Measurements from ENCODE around the gene ENPP1. TPM values are rescaled to one million over a fixed set of nuclear protein-coding genes. Genes with fewer than 3 reads are reported as not detected.
A peak's percentile ranks its signal among the peaks of the same experiment; 100 is the strongest.
"Not testable (repeated sequence)": the region's sequence is repeated elsewhere in the genome, so short reads cannot be mapped to it uniquely, and the experiment has no call there.

ENPP1 gene
- total and polyA plus RNA-seq, 9 donors = 5.4 to 40.7 (median 21.7) TPM

DNA sequence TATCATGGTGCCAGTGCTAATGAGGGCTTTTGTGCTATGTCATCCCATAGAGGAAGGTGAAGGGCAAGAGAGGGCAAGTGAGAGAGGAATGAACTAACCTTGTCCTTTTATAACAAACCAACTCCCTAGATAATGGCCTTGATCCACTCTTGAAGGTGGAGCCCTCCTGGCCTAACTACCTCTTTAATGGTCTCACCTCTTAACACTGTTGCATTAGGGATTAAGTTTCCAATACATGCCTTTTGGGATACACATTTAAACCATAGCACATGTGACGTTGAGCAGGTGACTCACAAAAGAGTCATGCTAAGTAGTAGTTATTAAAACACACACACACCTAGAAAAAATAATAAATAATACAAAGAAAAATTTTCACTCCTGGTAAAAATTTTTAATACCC is 106.4 kb downstream of the ENPP1 start:
- H3K9me3 ChIP-seq = no peaks in the 10 kb centered on the region
- DNase-seq = no peak
- TF ChIP-seq, protein P1, sequence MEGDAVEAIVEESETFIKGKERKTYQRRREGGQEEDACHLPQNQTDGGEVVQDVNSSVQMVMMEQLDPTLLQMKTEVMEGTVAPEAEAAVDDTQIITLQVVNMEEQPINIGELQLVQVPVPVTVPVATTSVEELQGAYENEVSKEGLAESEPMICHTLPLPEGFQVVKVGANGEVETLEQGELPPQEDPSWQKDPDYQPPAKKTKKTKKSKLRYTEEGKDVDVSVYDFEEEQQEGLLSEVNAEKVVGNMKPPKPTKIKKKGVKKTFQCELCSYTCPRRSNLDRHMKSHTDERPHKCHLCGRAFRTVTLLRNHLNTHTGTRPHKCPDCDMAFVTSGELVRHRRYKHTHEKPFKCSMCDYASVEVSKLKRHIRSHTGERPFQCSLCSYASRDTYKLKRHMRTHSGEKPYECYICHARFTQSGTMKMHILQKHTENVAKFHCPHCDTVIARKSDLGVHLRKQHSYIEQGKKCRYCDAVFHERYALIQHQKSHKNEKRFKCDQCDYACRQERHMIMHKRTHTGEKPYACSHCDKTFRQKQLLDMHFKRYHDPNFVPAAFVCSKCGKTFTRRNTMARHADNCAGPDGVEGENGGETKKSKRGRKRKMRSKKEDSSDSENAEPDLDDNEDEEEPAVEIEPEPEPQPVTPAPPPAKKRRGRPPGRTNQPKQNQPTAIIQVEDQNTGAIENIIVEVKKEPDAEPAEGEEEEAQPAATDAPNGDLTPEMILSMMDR (IDR thresholded peaks at IDR 0.05) = no peak
- no peak for TF ChIP-seq EP300 (IDR thresholded peaks at IDR 0.05)
- TF ChIP-seq POLR2A (IDR thresholded peaks at IDR 0.05) = no peak
- WGBS, 3 donors = 47 to 60% (median 57%) methylated on average over 1 of the region's 1 CpG
- no peak overlapping the region for H3K27ac ChIP-seq
- H3K4me1 ChIP-seq (ENCODE audit: insufficient read depth) = no peaks in the 10 kb centered on the region
- H3K36me3 ChIP-seq = no peaks in the 10 kb centered on the region
- intact Hi-C loops (cut with DNase I) = loop anchor here in 2 of 4 donors (5.0 to 10.0 kb wide), 3 partner anchors 129 to 219 kb away; no protein-coding TSS in a partner anchor
- H3K27me3 ChIP-seq = no peaks in the 10 kb centered on the region
- H3K4me3 ChIP-seq = no peak overlapping the region

DNA sequence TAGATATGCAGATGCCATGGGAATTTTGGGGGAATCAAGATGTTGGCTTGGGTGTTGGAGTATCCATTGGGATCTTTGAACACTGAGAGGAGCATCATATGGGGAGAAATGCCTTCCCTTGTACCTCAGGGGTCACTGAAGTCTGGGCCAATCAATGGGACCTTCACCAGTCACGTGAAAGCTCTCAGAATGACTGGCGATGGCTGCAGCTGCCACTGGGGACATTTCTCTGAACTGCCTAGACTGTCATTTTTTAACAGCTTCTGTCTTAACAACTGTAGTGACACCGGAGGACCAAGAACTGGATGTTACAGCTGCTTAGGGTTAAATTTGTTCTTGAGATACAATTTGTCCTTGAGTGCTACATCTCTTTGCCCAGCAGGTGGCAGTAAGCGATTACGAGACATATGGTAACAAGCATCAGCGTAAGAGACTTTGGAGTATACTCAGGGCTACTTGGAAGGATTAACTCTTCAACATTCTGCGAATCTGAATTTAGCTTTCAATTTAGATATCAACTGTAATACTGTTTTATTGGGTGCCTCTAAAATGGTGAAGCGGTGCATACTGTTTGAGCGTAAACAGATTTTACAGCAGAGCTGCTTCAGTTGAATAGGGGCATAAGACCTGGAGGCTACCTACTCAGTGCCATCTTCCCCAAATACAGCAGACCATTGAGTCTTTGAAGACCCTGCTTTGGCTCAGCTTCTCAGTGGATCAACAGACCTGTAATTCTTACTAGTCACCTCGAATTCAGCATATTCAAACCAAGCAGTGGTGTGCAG is 107.3 kb downstream of the ENPP1 start:
- peak; percentile 40 to 71 (median 49) for DNase-seq
- no peaks in the 10 kb centered on the region for H3K9me3 ChIP-seq
- H3K4me3 ChIP-seq = no peak overlapping the region
- no peaks in the 10 kb centered on the region for H3K4me1 ChIP-seq (ENCODE audit: insufficient read depth)
- H3K27me3 ChIP-seq = no peaks in the 10 kb centered on the region
- H3K27ac ChIP-seq = no peak overlapping the region
- intact Hi-C loops (cut with DNase I) = loop anchor here in 2 of 4 donors (5.0 to 10.0 kb wide), 4 partner anchors 130 to 302 kb away; no protein-coding TSS in a partner anchor
- TF ChIP-seq, protein P1 (IDR thresholded peaks at IDR 0.05) = peak; percentile 49 to 72 (median 58)
- TF ChIP-seq POLR2A (IDR thresholded peaks at IDR 0.05) = no peak
- WGBS, 3 donors = 24 to 30% (median 28%) methylated on average over 10 of the region's 10 CpGs
- no peaks in the 10 kb centered on the region for H3K36me3 ChIP-seq

DNA sequence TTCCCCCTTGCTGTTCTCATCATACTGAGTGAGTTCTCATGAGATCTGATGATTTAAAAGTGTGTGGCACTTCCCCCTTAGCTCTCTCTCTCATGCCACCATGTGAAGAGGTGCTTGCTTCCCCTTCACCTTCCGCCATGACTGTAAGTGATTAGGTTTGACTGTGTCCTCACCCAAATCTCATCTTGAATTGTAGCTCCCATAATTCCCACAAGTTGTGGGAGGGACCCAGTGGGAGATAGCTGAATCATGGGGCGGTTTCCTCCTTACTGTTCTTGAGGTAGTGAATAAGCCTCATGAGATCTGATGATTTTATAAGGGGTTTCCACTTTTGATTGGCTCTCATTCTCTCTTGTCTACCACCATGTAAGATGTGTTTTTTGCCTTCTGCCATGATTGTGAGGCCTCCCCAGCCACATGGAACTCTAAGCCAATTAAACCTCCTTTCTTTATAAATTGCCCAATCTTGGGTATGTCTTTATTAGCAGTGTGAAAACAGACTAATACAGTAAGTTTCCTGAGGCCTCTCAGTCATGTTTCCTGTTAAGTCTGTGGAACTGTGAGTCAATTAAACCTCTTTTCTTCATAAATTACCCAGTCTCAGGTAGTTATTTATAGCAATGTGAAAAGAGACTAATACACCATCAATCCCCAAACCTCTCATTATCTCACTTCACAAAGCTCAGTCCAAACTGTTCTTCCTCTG is 108.4 kb downstream of the ENPP1 start:
- not testable (repeated sequence) for H3K4me3 ChIP-seq; H3K27me3 ChIP-seq; H3K27ac ChIP-seq; H3K9me3 ChIP-seq; H3K4me1 ChIP-seq (ENCODE audit: insufficient read depth); H3K36me3 ChIP-seq; DNase-seq
- WGBS, 3 donors = 96 to 100% (median 98%) methylated on average over 2 of the region's 2 CpGs
- intact Hi-C loops (cut with DNase I) = loop anchor here in 2 of 4 donors (5.0 to 10.0 kb wide), 3 partner anchors 131 to 301 kb away; no protein-coding TSS in a partner anchor

DNA sequence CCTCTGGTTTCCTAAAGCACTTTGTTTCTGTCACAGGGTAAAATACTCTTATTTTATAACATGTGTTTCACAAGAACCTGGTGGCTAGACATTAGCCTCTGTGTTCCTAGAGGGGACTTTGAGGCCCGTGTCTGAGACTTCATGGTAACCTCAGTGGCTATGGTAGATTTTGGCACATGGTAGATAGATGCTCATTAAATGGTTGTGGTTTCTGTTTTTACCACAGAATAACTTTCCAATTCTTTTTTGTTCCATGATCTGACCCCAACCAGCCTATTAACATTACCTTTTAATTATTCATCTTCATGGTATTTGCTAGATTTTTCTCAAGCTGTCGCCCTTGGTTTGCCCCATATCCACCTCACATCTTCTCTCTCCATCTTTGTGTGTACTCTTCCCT is 109.0 kb downstream of the ENPP1 start:
- intact Hi-C loops (cut with DNase I) = loop anchor here in 2 of 4 donors (5.0 to 10.0 kb wide), 3 partner anchors 132 to 300 kb away; no protein-coding TSS in a partner anchor
- Histone ChIP-seq H3K4me1 (ENCODE audit: insufficient read depth) (no peaks in the 10 kb centered on the region), H3K27me3 (no peaks in the 10 kb centered on the region), H3K27ac (no peak overlapping the region), H3K4me3 (no peak overlapping the region), H3K9me3 (no peaks in the 10 kb centered on the region), H3K36me3 (no peaks in the 10 kb centered on the region)
- no peak for DNase-seq
- TF ChIP-seq EP300 (IDR thresholded peaks at IDR 0.05) (no peak), POLR2A (IDR thresholded peaks at IDR 0.05) (no peak)
- TF ChIP-seq, protein P1 (IDR thresholded peaks at IDR 0.05) = no peak
- 92 to 96% (median 93%) methylated on average over 2 of the region's 2 CpGs for WGBS, 3 donors

Measured in ovary (tissue), 9 donors.